HG03060 (cell line): ENCODE results near the gene NDUFV3.
"Not testable (repeated sequence)": the region's sequence is repeated elsewhere in the genome, so short reads cannot be mapped to it uniquely, and the experiment has no call there.

Source experiments
- ATAC-seq: cut with Tn5 transposase; IDR thresholded peaks from one replicate; pipeline ENCODE4 v1.9.1; 2021; ENCODE audit warnings: low read depth, moderate number of reproducible peaks; ENCODE audit not compliant: unreplicated experiment

NDUFV3 gene

DNA sequence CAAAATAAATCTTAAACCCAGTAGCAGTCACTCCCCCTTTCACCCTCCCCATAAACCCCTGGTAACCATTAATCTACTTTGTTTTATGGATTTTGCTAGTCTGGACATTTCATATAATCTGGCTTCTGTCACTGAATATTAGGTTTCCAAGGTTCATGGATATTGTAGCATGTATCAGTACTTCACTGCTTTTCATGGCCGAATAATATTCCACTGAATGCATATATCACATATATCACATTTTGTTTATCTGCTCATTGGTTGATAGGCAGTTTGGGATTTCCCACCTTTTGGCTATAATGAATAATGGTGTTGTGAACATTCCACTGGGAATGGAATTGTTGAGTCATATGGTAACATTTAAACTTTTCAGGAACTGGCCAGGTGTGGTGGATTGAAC is 9.2 kb upstream of the NDUFV3 start:
- ATAC-seq: no peak

DNA sequence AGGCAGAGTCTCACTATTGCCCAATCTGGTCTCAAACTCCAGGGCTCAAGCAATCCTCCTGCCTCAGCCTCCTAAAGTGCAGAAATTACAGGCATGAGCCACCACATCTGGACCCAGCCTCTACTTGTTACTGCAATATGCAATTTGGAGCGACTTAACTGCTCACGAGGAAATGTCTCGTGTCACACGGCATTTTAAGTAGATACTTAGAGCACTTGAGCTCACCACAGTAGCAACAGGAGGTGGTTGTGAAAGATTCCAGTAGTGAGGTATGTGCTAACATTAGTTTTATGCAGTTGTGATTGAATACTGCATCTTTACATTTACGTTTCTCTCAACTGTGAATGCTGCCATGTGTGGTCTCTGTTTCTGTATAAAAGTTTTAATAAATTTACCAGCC is 5.8 kb upstream of the NDUFV3 start:
- no peak for ATAC-seq

DNA sequence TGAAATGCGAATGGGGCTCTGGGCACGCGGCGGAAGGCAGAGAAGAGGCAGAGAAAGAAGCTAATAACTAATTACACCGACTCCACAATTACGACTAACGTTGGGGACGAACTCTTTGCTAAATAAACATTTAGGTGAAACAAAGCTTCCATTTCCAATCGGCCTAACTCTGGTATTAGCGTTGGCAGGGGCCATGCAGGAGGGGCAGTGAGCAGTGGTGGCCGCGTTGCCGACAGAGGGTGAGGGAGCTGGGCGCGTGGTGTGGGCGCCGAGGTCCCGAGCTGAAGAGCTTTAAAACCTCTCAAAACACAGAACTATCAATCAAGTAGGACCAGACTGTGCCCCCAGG is 553 bp upstream of the NDUFV3 start:
- ATAC-seq: no peak

DNA sequence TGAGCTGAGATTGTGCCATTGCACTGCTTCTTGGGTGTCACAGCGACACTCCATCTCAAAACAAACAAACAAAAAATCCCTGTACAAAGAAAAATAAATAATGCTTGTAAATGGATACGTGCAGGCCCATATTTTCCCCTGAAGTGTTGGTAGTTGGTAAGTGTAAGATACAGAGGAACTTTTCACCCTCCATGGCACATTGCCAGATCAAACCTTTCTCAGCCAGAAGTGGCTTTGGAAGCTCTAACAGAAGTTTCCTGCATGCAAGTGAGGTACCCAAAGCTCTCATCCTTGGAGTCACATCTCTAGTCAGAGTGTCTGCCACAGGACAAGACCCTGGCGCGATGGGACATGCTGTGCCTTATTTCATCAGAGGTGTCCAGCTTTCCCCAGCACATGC is 7.3 kb downstream of the NDUFV3 start:
- no peak for ATAC-seq

DNA sequence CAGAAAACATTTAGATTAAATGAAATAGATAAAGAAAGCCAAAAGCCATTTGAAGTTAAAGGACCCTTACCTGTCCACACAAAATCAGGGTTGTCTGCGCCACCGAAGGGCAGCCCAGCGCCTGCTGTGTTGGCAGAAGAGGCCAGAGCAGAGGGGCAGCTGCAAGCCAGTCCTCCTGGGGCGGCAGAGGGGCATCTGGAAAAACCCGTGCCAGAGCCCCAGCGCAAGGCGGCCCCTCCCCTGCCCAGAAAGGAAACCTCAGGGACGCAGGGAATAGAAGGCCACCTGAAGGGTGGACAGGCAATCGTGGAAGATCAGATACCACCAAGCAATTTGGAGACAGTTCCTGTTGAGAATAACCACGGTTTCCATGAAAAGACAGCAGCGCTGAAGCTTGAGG is 10.7 kb downstream of the NDUFV3 start:
- ATAC-seq: no peak

DNA sequence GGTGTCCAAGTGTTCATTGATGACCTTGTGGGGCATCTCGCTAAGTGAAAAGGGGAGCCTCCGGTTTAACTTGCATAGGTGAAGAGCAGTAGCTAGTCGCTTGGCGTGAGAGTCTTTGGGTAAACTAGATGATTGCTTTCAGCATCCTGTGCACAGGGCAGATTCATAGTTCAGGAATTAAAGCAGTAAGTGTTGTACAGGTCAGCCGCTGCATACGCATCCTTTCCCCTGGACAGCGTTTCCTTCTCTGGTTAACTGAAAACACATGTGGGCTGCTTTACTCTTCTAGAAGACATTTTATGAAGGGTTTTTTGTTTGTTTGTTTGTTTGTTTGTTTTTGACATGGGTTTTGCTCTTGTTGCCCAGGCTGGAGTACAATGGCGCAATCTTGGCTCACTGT is 12.1 kb downstream of the NDUFV3 start:
- ATAC-seq: no peak

DNA sequence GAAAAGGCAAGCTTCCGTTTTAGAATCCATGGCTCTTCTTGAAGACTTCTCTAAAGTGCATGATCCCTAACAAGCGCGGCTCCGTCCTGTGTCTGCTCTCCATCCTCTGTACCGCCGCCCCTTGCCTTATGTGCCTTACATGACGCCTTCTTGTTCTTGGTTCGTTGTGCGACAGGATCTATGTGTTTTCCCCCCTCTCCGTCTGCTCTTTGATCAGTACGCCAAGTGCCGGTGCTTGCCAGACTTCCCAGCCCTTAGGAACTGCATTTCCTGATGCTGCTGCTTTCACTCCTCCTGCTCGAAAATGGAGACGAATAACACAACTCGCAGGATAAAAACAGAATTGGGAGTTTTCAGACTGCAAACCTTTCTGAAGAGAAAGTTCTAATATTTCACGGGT is 13.1 kb downstream of the NDUFV3 start:
- ATAC-seq: no peak

DNA sequence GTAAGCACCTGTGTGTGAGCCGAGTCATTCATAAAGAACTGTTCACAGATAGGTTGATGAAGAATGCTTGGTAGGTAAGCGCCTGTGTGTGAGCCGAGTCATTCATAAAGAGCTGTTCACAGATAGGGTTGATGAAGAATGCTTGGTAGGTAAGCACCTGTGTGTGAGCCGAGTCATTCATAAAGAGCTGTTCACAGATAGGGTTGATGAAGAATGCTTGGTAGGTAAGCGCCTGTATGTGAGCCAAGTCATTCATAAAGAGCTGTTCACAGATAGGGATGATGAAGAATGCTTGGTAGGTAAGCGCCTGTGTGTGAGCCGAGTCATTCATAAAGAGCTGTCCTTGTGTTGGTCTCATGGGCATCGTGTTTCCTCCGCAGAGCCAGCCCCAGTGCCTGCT is 15.4 kb downstream of the NDUFV3 start:
- not testable (repeated sequence) for ATAC-seq

DNA sequence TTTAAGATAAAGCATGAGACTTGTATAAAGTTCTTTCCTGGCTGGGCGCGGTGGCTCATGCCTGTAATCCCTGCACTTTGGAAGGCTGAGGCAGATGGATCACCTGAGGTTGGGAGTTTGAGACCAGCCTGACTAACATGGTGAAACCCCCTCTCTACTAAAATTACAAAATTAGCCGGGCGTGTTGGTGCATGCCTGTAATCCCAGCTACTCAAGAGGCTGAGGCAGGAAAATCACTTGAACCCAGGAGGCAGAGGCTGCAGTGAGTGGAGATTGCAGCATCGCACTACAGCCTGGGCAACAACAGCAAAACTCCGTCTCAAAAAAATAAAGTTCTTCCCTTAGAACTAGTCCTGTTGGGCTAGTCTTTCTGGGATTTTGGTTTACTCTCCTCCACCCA is 18.8 kb downstream of the NDUFV3 start:
- not testable (repeated sequence) for ATAC-seq

DNA sequence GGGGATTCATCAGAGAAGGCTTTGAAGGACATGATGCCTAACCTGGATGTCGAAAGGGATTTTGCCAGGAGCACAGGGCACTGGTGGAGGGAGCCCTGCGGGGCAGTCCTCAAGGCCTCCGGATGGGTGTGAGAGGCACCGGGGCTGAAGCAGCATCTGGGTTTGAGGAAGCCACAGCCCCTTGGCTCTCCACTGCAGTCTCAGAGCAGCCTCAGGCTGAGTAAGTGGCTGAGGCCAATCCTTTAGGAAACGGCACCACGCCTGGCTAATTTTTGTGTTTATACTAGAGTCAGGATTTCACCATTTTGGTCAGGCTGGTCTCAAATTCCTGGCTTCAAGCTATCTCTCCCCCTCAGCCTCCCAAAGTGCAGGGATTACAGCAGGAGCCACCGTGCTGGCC is 20.4 kb downstream of the NDUFV3 start:
- ATAC-seq: no peak

DNA sequence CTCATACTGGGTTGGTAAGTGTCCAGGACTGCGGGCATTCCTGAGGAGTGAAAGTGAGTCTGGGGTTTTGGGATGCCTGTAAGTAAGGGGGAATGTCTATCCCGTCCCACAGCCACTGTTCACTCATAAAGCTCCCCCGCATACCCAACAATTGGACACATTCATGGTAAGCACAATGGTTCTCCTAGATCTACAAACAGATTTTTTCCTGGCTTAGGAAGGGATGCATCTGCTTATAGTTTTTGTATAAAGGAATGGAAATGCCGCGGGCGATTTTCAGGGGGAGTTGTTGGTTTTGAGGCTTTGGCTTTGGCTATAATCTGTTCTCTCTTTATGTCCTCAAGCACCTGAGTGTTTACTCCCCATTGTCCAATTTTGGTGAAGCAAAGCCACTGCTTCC is 25.2 kb downstream of the NDUFV3 start:
- ATAC-seq: no peak

DNA sequence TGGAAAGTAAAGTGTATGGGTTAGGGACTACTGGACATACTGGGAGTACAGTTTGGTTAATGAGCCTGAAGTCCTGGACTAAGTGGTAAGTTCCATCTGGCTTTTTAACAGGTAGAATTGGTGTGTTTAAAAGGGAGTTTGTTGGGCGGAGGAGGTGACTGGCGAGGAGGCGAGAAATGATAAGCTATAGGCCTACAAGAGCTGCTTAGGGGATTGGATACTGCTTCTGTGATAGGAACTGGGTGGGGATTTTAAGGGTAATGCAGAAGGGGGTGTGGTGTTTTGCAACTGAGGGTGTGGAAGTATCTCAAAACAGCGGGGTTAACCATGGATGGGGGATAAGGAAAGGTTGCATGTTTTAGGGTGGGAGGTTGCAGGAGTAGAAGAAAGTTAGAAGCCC is 28.8 kb downstream of the NDUFV3 start:
- ATAC-seq: no peak

DNA sequence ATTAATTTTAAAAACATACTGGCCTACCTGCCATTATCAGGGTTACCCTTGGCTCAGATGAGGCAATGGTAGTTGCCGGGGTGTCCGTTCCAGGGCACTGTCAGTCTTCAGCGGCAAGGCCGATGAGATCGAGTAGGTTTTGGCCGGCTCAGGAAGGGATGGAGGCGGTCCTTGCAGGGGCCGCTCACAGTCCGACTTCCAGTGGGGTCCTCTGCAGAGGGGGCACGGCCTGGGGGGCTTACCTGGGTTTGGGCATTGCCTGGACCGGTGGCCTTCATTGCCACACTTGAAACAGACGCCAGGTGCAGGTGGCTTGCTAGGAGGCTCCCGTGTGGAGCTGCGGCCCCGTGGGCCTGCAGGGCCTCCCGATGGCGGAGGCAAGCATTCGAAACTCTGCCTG is 29.8 kb downstream of the NDUFV3 start:
- no peak for ATAC-seq

DNA sequence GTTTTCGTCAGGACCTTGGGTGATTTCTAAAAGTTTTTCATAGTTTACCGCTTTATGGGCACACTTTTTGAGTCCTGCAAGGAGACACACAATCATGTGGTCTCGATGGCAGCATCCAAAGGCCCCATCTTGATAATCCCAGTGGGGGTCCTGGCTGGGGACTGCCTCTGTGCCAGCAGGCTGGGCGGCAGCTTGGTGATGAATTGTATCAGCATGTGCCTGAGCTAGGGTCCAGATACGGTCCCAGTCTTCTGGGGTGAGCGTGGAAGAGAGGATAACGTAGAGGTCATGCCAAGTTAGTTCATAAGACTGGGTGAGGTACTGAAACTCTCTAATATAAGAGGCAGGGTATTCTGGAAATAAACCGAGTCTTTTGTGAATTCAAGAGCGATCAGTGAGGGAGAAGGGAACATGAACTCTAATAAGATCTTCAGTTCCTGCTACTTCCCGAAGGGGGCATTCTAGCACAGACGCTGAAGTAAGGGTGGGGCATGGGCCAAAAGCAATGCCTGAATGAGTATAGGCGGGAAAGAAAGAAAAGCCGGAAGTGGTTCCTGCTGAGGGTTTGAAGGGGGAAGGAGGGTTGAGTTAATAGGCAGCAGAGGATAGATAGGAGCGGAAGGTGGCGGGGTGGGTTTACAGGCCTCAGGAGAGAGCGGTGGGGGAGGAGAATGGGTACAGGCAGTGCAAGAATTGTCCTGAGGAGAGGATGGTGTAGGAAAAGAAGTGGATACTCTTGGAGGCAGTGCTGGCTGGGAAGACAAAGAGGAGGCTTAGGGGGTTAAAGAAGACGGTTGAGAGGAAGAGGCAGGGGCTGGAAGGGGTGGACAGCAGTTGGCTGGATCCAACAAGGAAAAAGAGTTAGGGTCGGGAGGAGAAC is 30.7 kb downstream of the NDUFV3 start:
- no peak for ATAC-seq

DNA sequence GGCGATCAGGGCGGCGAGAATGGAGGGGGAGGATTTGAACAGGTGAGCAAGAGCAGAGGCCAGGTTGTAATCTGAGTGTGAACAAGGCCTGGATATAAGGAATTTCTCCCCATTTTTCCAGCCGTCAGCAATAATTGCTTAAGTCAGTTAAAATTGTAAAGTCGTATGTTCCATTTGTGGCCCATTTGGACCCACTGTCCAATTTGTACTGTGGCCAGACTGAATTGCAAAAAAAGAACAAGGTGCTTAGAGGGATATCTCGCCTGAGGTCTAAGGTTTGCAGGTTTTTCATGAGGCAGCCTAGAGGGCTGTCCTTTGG is 31.3 kb downstream of the NDUFV3 start:
- no peak for ATAC-seq

DNA sequence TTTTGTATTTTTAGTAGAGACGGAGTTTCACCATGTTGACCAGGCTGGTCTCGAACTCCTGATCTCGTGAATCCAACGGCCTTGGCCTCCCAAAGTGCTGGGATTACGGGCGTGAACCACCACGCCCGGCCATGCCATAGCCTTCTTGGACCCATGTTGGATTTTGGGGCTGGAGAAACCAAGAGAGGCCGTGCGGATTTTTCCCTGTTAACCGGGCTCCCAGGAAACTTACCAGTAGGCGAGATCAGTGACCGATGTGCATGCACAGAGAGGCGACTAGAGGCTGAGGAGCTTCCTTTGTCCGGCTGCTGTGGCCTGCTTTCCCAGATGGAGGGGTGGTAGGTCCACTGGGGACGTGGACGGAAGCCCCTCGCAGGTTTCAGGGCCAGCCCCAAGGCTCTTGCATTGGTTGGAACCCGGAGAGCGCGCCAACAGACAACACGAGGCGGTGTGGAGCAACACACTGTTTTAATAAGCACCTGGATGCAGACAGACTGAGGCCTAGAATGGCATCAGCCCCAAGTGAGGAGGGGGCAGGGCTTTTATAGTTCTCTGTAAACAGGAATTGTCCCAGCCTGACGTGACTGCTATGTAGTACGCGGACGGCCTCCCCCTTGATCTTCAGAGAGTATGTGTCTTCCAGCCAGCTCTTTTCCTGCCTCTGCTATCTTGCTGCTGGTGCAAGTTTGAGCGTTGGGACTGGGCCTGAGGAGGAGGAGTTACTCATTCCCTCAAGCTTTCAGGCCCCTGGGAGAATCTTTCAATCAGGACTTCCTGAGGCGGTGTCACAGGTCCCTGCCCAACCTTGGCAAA is 32.2 kb downstream of the NDUFV3 start, which contains the start of gene ERVH48-1:
Gene ERVH48-1 (minus strand): TSS at position 517 of the 813 bp plus-strand sequence. CDS start 6,624 bp downstream, outside the sequence.
- ATAC-seq: no peak

DNA sequence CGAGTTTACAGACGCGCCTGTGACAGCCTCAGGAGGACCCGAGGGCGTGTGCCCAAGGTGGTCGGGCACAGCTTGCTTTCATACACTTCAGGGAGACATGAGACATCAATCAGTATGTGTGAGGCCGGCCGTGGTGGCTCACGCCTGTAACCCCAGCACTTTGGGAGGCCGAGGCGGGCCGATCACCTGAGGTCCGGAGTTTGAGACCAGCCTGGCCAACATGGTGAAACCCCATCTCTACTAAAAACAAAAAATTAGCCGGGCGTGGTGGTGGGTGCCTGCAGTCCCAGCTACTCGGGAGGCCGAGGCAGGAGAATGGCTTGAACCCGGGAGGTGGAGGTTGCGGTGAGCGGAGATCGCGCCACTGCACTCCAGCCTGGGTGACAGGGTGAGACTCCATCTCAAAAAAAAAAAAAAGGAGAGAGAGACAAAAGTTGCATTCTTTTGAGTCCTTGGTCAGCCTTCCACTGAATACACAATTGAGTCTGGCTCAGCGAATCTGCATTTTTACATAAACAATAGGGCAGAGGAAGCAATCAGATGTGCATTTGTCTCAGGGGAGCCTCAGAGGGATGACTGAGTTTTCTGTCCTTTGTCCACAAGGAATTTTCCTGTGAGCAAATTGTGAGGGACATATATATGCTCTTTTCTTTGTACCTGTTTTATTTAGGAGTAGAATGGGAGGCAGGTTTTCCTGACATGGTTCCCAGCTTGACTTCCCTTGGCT is 34.5 kb downstream of the NDUFV3 start:
- ATAC-seq: not testable (repeated sequence)

DNA sequence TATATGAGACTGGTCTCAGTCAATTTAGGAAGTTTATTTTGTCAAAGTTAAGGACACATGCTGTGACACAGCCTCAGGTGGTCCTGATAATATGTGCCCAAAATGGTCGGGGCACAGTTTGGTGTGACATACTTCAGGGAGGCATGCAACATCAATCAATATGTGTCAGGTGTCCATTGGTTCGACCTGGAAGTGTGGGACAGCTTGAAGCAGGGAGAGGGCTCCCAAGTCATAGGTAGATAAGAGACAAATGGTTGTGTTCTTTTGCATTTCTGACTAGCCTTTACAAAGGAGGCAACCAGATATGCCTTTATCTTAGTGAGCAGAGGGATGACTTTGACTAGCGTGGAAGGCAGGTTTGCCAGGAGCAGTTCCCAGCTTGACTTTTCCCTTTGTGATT is 36.9 kb downstream of the NDUFV3 start:
- no peak for ATAC-seq

DNA sequence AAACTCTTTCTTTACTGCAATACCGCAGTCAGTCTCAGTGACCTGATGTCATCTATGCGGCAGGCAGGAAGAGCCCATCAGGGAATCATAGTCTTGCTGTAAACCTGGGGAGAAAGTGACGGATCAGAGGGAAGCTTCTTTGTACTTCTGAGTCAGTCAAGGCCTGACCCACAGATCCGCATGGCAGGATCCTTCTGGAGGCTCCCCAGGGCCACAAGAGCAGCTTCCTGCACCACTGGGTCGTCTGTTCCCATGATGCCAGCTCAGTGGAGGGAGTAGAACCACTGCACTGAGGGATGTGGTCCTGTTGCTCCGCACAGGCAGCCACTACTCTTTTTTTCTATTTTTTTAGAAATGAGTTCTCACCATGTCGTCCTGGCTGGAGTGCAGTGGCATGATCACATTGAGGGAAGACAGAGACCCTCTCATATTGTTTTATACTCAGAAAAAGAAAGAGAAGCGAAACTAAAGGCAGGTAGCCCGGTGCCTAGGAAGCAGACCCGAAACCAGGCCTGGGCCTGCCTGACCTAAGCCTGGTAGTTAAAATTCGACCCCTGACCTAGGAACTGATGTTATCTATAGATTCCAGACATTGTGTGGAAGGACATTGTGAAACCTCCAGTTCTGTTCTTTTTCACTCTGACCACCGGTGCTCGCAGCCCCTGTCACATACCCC is 38.6 kb downstream of the NDUFV3 start:
- no peak for ATAC-seq

DNA sequence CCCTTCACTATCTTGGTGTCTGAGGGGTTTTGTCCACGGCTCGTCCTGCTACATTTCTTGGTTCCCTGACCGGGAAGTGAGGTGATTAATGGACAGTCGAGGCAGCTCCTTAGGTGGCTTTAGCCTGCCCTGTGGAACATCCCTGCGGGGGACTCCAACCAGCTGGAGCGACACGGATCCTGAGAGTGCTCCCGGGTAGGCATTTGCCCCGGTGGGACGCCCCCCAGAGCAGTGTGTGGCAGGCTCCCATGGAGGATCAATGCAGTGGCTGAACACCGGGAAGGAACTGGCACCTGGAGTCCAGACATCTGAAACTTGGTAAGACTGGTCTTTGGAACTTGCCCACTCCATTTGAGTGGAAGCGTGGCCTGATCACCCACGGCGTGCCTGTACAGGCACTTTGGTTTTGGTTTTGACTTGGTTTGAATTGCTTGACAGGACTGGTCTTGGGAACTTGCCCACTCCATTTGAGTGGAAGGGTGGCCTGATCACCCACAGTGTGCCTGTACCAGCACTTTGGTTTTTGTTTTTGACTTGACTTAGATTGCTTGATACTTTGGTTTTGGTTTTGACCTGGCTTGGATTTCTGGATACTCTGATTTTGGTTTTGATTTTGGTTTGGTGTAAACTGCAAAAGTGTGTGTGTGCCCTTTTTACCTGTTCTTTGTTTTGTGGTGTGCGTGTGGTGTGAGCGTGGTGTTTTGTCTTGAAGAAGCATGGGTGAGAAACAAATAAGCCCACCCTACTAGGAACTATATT is 39.4 kb downstream of the NDUFV3 start:
- not testable (repeated sequence) for ATAC-seq
